GM18505 (cell line): ENCODE results near the gene NHLH1.

Experiments
- ATAC-seq: cut with Tn5 transposase; IDR thresholded peaks from one replicate; pipeline ENCODE4 v1.9.1; 2021; ENCODE audit not compliant: unreplicated experiment
- POLR2A ChIP-seq: IDR thresholded peaks from 4 replicates; pipeline ENCODE4 v1.6.1; 2011; ENCODE audit warnings: borderline replicate concordance; ENCODE audit not compliant: insufficient read depth, insufficient read length; ENCODE audit errors: extremely low read depth

Gene NHLH1

DNA sequence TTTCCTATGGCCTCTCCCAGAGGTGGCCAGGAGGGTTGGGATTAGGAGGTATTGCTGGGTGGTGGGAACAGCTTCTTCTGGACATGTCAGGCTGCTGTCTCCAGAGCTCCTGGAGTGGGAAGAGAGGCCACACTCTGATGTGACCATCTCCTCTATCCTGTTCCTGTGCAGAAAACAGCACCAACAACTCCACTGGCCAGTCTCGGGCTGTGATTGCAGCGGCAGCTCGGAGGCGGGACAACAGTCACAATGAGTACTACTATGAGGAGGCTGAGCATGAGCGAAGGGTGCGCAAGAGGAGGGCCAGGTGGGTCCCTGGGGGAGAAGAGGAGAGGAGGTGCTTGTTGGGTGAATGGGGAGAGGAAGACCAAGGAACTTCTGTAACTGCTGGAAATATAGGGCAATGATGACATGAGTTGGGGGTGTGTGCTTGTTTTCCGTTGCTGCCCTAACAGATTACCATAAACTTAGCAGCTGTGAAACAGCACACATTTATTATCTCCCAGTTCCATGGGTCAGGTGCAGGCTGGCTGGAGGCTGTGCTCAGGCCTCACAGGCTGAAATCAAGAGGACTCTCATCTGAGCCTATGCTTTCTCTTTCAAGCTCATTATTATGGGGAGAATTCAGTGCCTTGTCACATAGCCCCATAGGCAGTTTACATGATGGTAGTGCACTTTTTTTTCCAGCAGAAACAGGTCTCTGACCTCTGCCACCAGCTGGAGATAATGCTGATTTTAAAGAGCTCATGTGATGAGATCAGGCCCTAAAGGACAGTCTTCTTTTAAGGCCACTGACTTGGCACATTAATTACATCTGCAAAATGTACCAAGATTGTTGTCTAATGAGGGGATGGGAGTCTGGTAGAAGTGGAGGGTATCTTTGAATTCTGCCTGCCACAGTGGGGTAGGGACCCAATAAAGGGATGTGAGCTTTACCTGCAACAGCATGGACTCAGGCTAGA is 54.3 kb downstream of the NHLH1 start:
- ATAC-seq, result no peak
- TF ChIP-seq POLR2A, result no peak

GRCh38 chr1:160421881-160422280 is 55.0 kb downstream of the NHLH1 start:
- ATAC-seq, result no peak
- no peak for TF ChIP-seq POLR2A
